ENCODE data around the gene COG5. TPM values are rescaled to one million over a fixed set of nuclear protein-coding genes. Genes with fewer than 3 reads are reported as not detected.
A peak's percentile ranks its signal among the peaks of the same experiment; 100 is the strongest.

The COG5 gene
- total RNA-seq, 1 donor from 2014 or later, result 52.0 TPM

GRCh38 chr7:107404740-107405537, 158.8 kb downstream of the COG5 start:
- H3K4me3 Mint-ChIP-seq, result no peak overlapping the region
- no peaks in the 10 kb centered on the region for H3K9me3 Mint-ChIP-seq
- no peak for DNase-seq (ENCODE audit: low spot score in 2 of 2, unreplicated experiment in 2 of 2)
- H3K36me3 Mint-ChIP-seq, result peaks cover 12% of the 10 kb centered on the region
- peak overlapping the region; percentile 83 for H3K27ac Mint-ChIP-seq
- no peak for TF ChIP-seq CTCF (IDR thresholded peaks at IDR 0.05; ENCODE audit: unreplicated experiment)
- no peaks in the 10 kb centered on the region for H3K27me3 Mint-ChIP-seq (ENCODE audit: low read depth)
- peaks cover 16% of the 10 kb centered on the region for H3K4me1 Mint-ChIP-seq

- no peak for TF ChIP-seq CTCF (IDR thresholded peaks at IDR 0.05; ENCODE audit: unreplicated experiment)
- no peak for DNase-seq (ENCODE audit: low spot score in 2 of 2, unreplicated experiment in 2 of 2)
- Mint-ChIP-seq H3K4me1 (no peaks in the 10 kb centered on the region), H3K4me3 (no peak overlapping the region), H3K27ac (no peak overlapping the region), H3K27me3 (ENCODE audit: low read depth) (no peaks in the 10 kb centered on the region), H3K9me3 (peaks cover 4% of the 10 kb centered on the region), H3K36me3 (peaks cover 5% of the 10 kb centered on the region)
Observed at GRCh38 chr7:107398161-107398560, 165.6 kb downstream of the COG5 start.

- TF ChIP-seq CTCF (IDR thresholded peaks at IDR 0.05; ENCODE audit: unreplicated experiment), result no peak
- DNase-seq (ENCODE audit: low spot score in 2 of 2, unreplicated experiment in 2 of 2), result no peak
- H3K27ac Mint-ChIP-seq, result no peak overlapping the region
- H3K4me1 Mint-ChIP-seq, result no peaks in the 10 kb centered on the region
- H3K9me3 Mint-ChIP-seq, result peaks cover 4% of the 10 kb centered on the region
- peaks cover 5% of the 10 kb centered on the region for H3K36me3 Mint-ChIP-seq
- no peak overlapping the region for H3K4me3 Mint-ChIP-seq
- no peaks in the 10 kb centered on the region for H3K27me3 Mint-ChIP-seq (ENCODE audit: low read depth)
Observed at GRCh38 chr7:107396990-107397389, 166.7 kb downstream of the COG5 start.

DNA sequence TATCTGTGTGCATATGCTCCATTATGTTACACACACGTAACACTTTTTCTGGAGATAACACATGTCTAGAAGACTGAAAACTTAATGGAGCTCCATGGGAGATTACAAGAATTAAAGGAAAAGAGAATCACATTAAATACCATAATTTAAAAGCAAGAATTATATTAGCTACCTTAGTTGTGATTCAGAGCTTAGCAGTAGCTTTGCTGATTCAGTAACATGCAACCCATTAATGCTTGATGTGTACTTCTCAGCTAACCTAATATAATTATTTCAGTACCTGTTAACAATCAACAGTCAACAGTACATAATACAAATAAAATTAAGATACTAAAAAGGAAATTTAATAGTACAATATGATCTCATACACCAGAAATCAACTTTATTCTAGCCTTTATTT, 167.6 kb downstream of the COG5 start:
- Mint-ChIP-seq H3K4me3 (no peak overlapping the region), H3K9me3 (peaks cover 4% of the 10 kb centered on the region), H3K36me3 (peaks cover 5% of the 10 kb centered on the region), H3K27ac (no peak overlapping the region), H3K27me3 (ENCODE audit: low read depth) (no peaks in the 10 kb centered on the region), H3K4me1 (peaks cover 4% of the 10 kb centered on the region)
- no peak for DNase-seq (ENCODE audit: low spot score in 2 of 2, unreplicated experiment in 2 of 2)
- TF ChIP-seq CTCF (IDR thresholded peaks at IDR 0.05; ENCODE audit: unreplicated experiment), result no peak

GRCh38 chr7:107394831-107395230, 168.9 kb downstream of the COG5 start:
- peaks cover 4% of the 10 kb centered on the region for H3K9me3 Mint-ChIP-seq
- no peak overlapping the region for H3K4me3 Mint-ChIP-seq
- no peak for DNase-seq (ENCODE audit: low spot score in 2 of 2, unreplicated experiment in 2 of 2)
- peaks cover 5% of the 10 kb centered on the region for H3K36me3 Mint-ChIP-seq
- no peak for TF ChIP-seq CTCF (IDR thresholded peaks at IDR 0.05; ENCODE audit: unreplicated experiment)
- peaks cover 15% of the 10 kb centered on the region for H3K4me1 Mint-ChIP-seq
- no peaks in the 10 kb centered on the region for H3K27me3 Mint-ChIP-seq (ENCODE audit: low read depth)
- no peak overlapping the region for H3K27ac Mint-ChIP-seq
